Measurements from ENCODE around the gene ARAF. TPM values are rescaled to one million over a fixed set of nuclear protein-coding genes. Genes with fewer than 3 reads are reported as not detected.

The ARAF gene
- total and polyA plus RNA-seq, 2 of the 13 experiments (the other 11 are each of a cell fraction or from before 2014, with no cell fraction given) = 18.0 to 33.1 TPM

DNA sequence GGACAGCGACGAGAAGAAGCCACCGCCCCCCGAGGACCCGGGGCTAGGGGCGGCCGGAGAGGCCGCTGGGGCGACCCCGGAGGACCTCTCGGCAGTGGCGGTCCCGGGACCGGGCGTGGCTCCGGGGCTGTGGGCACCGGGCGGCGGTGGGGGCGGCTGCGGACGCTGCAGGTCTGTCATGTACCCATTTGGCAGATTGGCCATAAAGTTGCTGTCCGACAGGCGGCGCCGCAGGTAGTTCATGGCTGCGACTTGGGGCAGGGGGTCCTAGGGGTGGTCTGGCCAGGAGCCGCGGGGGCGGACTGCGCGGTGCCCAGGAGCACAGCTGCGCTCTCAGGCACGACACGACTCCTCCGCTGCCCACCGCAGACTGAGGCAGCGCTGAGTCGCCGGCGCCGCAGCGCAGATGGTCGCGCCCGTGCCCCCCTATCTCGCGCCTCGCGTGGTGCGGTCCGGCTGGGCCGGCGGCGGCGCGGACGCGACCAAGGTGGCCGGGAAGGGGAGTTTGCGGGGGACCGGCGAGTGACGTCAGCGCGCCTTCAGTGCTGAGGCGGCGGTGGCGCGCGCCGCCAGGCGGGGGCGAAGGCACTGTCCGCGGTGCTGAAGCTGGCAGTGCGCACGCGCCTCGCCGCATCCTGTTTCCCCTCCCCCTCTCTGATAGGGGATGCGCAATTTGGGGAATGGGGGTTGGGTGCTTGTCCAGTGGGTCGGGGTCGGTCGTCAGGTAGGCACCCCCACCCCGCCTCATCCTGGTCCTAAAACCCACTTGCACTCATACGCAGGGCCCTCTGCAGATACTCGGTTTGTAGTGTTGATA, 58.7 kb downstream of the ARAF start, which contains the start of gene SYN1 (continued):
- TF ChIP-seq PATZ1 (CRISPR knock-in tag; IDR thresholded peaks at IDR 0.05) (no peak), ARNT2 (CRISPR knock-in tag; IDR thresholded peaks at IDR 0.05; ENCODE audit: low read depth) (peak; percentile 85), WIZ (CRISPR knock-in tag; IDR thresholded peaks at IDR 0.05) (peak; percentile 76; the same call in 1 of the 2 replicates), ZNF20 (CRISPR knock-in tag; IDR thresholded peaks at IDR 0.05) (no peak), FOXM1 (CRISPR knock-in tag; IDR thresholded peaks at IDR 0.05) (0 out of 2 replicates have a peak, but pooled peaks have one; percentile 50), ZFX (CRISPR knock-in tag; IDR thresholded peaks at IDR 0.05; ENCODE audit: low read depth) (no peak), ZNF350 (CRISPR knock-in tag; IDR thresholded peaks at IDR 0.05; ENCODE audit: borderline replicate concordance, low read depth) (no peak), ZNF441 (CRISPR knock-in tag; IDR thresholded peaks at IDR 0.05; ENCODE audit: borderline replicate concordance) (peak; percentile 49; the same call in 1 of the 2 replicates), TFDP1 (CRISPR knock-in tag; IDR thresholded peaks at IDR 0.05; ENCODE audit: borderline replicate concordance) (0 out of 2 replicates have a peak, but pooled peaks have one; percentile 23), KDM2A (CRISPR knock-in tag; IDR thresholded peaks at IDR 0.05; ENCODE audit: borderline replicate concordance, low read depth) (peak; percentile 60; the same call in 1 of the 2 replicates), HMGA1 (CRISPR knock-in tag; conservative IDR thresholded peaks at IDR 0.05) (no peak), PITX1 (CRISPR knock-in tag; IDR thresholded peaks at IDR 0.05) (no peak), ATF4 (CRISPR knock-in tag; IDR thresholded peaks at IDR 0.05) (no peak)
- TF ChIP-seq, protein P1, sequence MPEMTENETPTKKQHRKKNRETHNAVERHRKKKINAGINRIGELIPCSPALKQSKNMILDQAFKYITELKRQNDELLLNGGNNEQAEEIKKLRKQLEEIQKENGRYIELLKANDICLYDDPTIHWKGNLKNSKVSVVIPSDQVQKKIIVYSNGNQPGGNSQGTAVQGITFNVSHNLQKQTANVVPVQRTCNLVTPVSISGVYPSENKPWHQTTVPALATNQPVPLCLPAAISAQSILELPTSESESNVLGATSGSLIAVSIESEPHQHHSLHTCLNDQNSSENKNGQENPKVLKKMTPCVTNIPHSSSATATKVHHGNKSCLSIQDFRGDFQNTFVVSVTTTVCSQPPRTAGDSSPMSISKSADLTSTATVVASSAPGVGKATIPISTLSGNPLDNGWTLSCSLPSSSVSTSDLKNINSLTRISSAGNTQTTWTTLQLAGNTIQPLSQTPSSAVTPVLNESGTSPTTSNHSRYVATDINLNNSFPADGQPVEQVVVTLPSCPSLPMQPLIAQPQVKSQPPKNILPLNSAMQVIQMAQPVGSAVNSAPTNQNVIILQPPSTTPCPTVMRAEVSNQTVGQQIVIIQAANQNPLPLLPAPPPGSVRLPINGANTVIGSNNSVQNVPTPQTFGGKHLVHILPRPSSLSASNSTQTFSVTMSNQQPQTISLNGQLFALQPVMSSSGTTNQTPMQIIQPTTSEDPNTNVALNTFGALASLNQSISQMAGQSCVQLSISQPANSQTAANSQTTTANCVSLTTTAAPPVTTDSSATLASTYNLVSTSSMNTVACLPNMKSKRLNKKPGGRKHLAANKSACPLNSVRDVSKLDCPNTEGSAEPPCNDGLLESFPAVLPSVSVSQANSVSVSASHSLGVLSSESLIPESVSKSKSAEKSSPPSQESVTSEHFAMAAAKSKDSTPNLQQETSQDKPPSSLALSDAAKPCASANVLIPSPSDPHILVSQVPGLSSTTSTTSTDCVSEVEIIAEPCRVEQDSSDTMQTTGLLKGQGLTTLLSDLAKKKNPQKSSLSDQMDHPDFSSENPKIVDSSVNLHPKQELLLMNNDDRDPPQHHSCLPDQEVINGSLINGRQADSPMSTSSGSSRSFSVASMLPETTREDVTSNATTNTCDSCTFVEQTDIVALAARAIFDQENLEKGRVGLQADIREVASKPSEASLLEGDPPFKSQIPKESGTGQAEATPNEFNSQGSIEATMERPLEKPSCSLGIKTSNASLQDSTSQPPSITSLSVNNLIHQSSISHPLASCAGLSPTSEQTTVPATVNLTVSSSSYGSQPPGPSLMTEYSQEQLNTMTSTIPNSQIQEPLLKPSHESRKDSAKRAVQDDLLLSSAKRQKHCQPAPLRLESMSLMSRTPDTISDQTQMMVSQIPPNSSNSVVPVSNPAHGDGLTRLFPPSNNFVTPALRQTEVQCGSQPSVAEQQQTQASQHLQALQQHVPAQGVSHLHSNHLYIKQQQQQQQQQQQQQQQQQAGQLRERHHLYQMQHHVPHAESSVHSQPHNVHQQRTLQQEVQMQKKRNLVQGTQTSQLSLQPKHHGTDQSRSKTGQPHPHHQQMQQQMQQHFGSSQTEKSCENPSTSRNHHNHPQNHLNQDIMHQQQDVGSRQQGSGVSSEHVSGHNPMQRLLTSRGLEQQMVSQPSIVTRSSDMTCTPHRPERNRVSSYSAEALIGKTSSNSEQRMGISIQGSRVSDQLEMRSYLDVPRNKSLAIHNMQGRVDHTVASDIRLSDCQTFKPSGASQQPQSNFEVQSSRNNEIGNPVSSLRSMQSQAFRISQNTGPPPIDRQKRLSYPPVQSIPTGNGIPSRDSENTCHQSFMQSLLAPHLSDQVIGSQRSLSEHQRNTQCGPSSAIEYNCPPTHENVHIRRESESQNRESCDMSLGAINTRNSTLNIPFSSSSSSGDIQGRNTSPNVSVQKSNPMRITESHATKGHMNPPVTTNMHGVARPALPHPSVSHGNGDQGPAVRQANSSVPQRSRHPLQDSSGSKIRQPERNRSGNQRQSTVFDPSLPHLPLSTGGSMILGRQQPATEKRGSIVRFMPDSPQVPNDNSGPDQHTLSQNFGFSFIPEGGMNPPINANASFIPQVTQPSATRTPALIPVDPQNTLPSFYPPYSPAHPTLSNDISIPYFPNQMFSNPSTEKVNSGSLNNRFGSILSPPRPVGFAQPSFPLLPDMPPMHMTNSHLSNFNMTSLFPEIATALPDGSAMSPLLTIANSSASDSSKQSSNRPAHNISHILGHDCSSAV (CRISPR knock-in tag; IDR thresholded peaks at IDR 0.05; ENCODE audit: borderline replicate concordance) = no peak
- TF ChIP-seq, protein P2, sequence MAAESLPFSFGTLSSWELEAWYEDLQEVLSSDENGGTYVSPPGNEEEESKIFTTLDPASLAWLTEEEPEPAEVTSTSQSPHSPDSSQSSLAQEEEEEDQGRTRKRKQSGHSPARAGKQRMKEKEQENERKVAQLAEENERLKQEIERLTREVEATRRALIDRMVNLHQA (CRISPR knock-in tag; IDR thresholded peaks at IDR 0.05) = no peak
